H9 (cell line): ENCODE measurements around the gene DERL2. TPM values are rescaled to one million over a fixed set of nuclear protein-coding genes. Genes with fewer than 3 reads are reported as not detected.
"Not testable (repeated sequence)": the region's sequence is repeated elsewhere in the genome, so short reads cannot be mapped to it uniquely, and the experiment has no call there.

Experiments used
- DNase-seq: peaks from one replicate; pipeline ENCODE4 v3.0.0-alpha.2; 2017
- H2AFZ ChIP-seq: one replicate; pipeline ENCODE4 v1.6.1; 2013; ENCODE audit warnings: mild to moderate bottlenecking, low read length, control low read depth, moderate library complexity
- H2AK5ac ChIP-seq: 2 replicates; pipeline ENCODE4 v1.6.1; 2013; ENCODE audit warnings: low read length, control low read depth, mixed read lengths; ENCODE audit not compliant: insufficient read length
- H2BK120ac ChIP-seq: one replicate; pipeline ENCODE4 v1.6.1; 2013; ENCODE audit warnings: low read depth, mild to moderate bottlenecking, low read length, control low read depth, inconsistent platforms; ENCODE audit not compliant: poor library complexity, severe bottlenecking
- H2BK12ac ChIP-seq: 2 replicates; pipeline ENCODE4 v1.6.1; 2013; ENCODE audit warnings: low read length, control low read depth, mixed read lengths, low read depth; ENCODE audit not compliant: insufficient read length
- H2BK15ac ChIP-seq: 2 replicates; pipeline ENCODE4 v1.6.1; 2013; ENCODE audit warnings: low read depth, low read length, control low read depth
- H2BK20ac ChIP-seq: one replicate; pipeline ENCODE4 v1.6.1; 2013; ENCODE audit warnings: low read depth, mild to moderate bottlenecking, low read length, control low read depth, inconsistent platforms; ENCODE audit not compliant: poor library complexity, severe bottlenecking
- H2BK5ac ChIP-seq: 2 replicates; pipeline ENCODE4 v1.6.1; 2013; ENCODE audit warnings: low read length, control low read depth, mixed read lengths; ENCODE audit not compliant: insufficient read length
- H3K14ac ChIP-seq: 2 replicates; pipeline ENCODE4 v1.6.1; 2013; ENCODE audit warnings: low read length, control low read depth; ENCODE audit not compliant: insufficient read depth
- H3K18ac ChIP-seq: 2 replicates; pipeline ENCODE4 v1.6.1; 2013; ENCODE audit warnings: low read depth, mild to moderate bottlenecking, mixed read lengths, low read length, control low read depth; ENCODE audit not compliant: insufficient read length
- H3K23ac ChIP-seq: 2 replicates; pipeline ENCODE4 v1.6.1; 2013; ENCODE audit warnings: low read length, control low read depth, mixed read lengths, low read depth; ENCODE audit not compliant: insufficient read length
- H3K23me2 ChIP-seq: 2 replicates; pipeline ENCODE4 v1.6.1; 2013; ENCODE audit warnings: low read depth, mild to moderate bottlenecking, mixed read lengths, low read length, control low read depth; ENCODE audit not compliant: insufficient read length, poor library complexity, severe bottlenecking
- H3K27ac ChIP-seq: 2 replicates; pipeline ENCODE4 v1.5.1; 2013; ENCODE audit warnings: low read length, control low read depth, mixed read lengths, low read depth; ENCODE audit not compliant: insufficient read length
- H3K27me3 ChIP-seq: 2 replicates; pipeline ENCODE4 v1.6.1; 2013; ENCODE audit warnings: low read length, control low read depth, inconsistent platforms; ENCODE audit not compliant: insufficient read depth
- H3K4ac ChIP-seq: 2 replicates; pipeline ENCODE4 v1.6.1; 2013; ENCODE audit warnings: low read depth, mild to moderate bottlenecking, control low read depth, inconsistent platforms, low read length, moderate library complexity
- H3K4me1 ChIP-seq: 2 replicates; pipeline ENCODE4 v1.6.1; 2013; ENCODE audit warnings: low read length, control low read depth, inconsistent platforms; ENCODE audit not compliant: insufficient read depth
- H3K4me2 ChIP-seq: 2 replicates; pipeline ENCODE4 v1.6.1; 2013; ENCODE audit warnings: low read length, control low read depth, mixed read lengths; ENCODE audit not compliant: insufficient read length, insufficient read depth
- H3K56ac ChIP-seq: 2 replicates; pipeline ENCODE4 v1.6.1; 2013; ENCODE audit warnings: low read depth, mild to moderate bottlenecking, mixed read lengths, low read length, control low read depth; ENCODE audit not compliant: insufficient read length
- H3K79me1 ChIP-seq: 2 replicates; pipeline ENCODE4 v1.6.1; 2013; ENCODE audit warnings: low read depth, mild to moderate bottlenecking, moderate library complexity, low read length, control low read depth, inconsistent platforms; ENCODE audit not compliant: insufficient read depth, poor library complexity, severe bottlenecking
- H3K79me2 ChIP-seq: 2 replicates; pipeline ENCODE4 v1.6.1; 2013; ENCODE audit warnings: low read length, control low read depth, inconsistent platforms; ENCODE audit not compliant: insufficient read depth
- H3K9ac ChIP-seq: 2 replicates; pipeline ENCODE4 v1.6.1; 2013; ENCODE audit warnings: low read length, control low read depth, mixed read lengths; ENCODE audit not compliant: insufficient read length; ENCODE audit errors: extremely low read depth
- H3K9me3 ChIP-seq: one replicate; pipeline ENCODE4 v1.6.1; 2013; ENCODE audit warnings: low read depth, low read length, inconsistent platforms; ENCODE audit not compliant: control insufficient read depth
- H3T11ph ChIP-seq: one replicate; pipeline ENCODE4 v1.6.1; 2013; ENCODE audit warnings: mild to moderate bottlenecking, low read length, control low read depth, inconsistent platforms
- H4K20me1 ChIP-seq: one replicate; pipeline ENCODE4 v1.6.1; 2013; ENCODE audit not compliant: control insufficient read depth, insufficient read length, insufficient read depth
- H4K5ac ChIP-seq: 2 replicates; pipeline ENCODE4 v1.6.1; 2013; ENCODE audit warnings: low read depth, mild to moderate bottlenecking, mixed read lengths, low read length, control low read depth; ENCODE audit not compliant: insufficient read length
- H4K8ac ChIP-seq: replicated peaks from 2 replicates; pipeline ENCODE4 v1.6.1; 2013; ENCODE audit warnings: low read length, control low read depth, mixed read lengths, low read depth; ENCODE audit not compliant: insufficient read length
- H4K91ac ChIP-seq: 2 replicates; pipeline ENCODE4 v1.6.1; 2013; ENCODE audit warnings: low read depth, mild to moderate bottlenecking, moderate library complexity, mixed read lengths, low read length, control low read depth; ENCODE audit not compliant: insufficient read length
- H3K27ac Mint-ChIP-seq, 3 experiments: 2 replicates in 2 of 3; 3 replicates in 1 of 3; pipeline ENCODE4 v1.8.0; 2020 to 2021; ENCODE audit warnings: mixed read lengths in 3 of 3, mild to moderate bottlenecking in 1 of 3, moderate library complexity in 1 of 3
- H3K27me3 Mint-ChIP-seq: 2 replicates; pipeline ENCODE4 v1.8.0; 2021; ENCODE audit warnings: low read depth, mild to moderate bottlenecking, moderate library complexity, mixed read lengths
- H3K36me3 Mint-ChIP-seq, 3 experiments: 2 replicates in 2 of 3; 3 replicates in 1 of 3; pipeline ENCODE4 v1.8.0; 2020 to 2021; ENCODE audit warnings: low read depth in 3 of 3, mixed read lengths in 3 of 3; ENCODE audit not compliant: insufficient read depth in 1 of 3
- H3K4me1 Mint-ChIP-seq, 2 experiments: 2 replicates each; pipeline ENCODE4 v1.8.0; 2020; ENCODE audit warnings: mixed read lengths in 2 of 2
- H3K4me3 Mint-ChIP-seq, 2 experiments: 2 replicates in 1 of 2; 3 replicates in 1 of 2; pipeline ENCODE4 v1.8.0; 2020 to 2021; ENCODE audit warnings: mild to moderate bottlenecking in 2 of 2, mixed read lengths in 2 of 2, moderate library complexity in 1 of 2
- H3K9me3 Mint-ChIP-seq, 2 experiments: 2 replicates in 1 of 2; 3 replicates in 1 of 2; pipeline ENCODE4 v1.8.0; 2020; ENCODE audit warnings: mild to moderate bottlenecking in 2 of 2, mixed read lengths in 2 of 2, moderate library complexity in 1 of 2
- CTCF ChIP-seq: fragments of 200-600 bp; sonication (generic); conservative IDR thresholded peaks from 3 replicates; pipeline ENCODE4 v1.8.0; 2021; ENCODE audit warnings: antibody characterized with exemption, mild to moderate bottlenecking
- WGBS: extraction: QIAGEN DNeasy Blood & Tissue Kit; methylation state at CpG from one replicate; pipeline ENCODE4 v1.1.7; 2013; ENCODE audit warnings: missing lambda C conversion rate, low lambda C conversion rate, mixed read lengths; ENCODE audit not compliant: insufficient read length; ENCODE audit errors: extremely low coverage; 5-methylcytosine and 5-hydroxymethylcytosine counted together
- total RNA-seq: library from RNA; stranded (reverse); gene quantifications from 2 replicates; pipeline ENCODE4 v1.2.1, GENCODE V29; 2021

The DERL2 gene
- total RNA-seq, 1 experiment from 2014 or later = 83.2 TPM

- DNase-seq = peak; percentile 72
- H3T11ph ChIP-seq, H3K14ac ChIP-seq, H3K56ac ChIP-seq, H4K20me1 ChIP-seq, H3K4me1 ChIP-seq, H3K9me3 Mint-ChIP-seq, H2BK120ac ChIP-seq, H3K4me1 Mint-ChIP-seq, H2BK12ac ChIP-seq, H3K23ac ChIP-seq, H3K27me3 Mint-ChIP-seq, H3K9ac ChIP-seq, H3K23me2 ChIP-seq, H3K4ac ChIP-seq, H4K8ac ChIP-seq, H3K79me1 ChIP-seq, H2AK5ac ChIP-seq, H2BK15ac ChIP-seq, H2BK20ac ChIP-seq, H3K79me2 ChIP-seq, H3K27me3 ChIP-seq, H4K5ac ChIP-seq, H3K4me2 ChIP-seq, H3K18ac ChIP-seq, H3K27ac ChIP-seq, H3K9me3 ChIP-seq, H2BK5ac ChIP-seq, H4K91ac ChIP-seq, H2AFZ ChIP-seq: not testable (repeated sequence)
- H3K27ac Mint-ChIP-seq = peak overlapping the region in 2 of 3 experiments; percentile 34 to 42; a peak in 4 of 7 replicates
- peaks cover 63 to 93% (median 76%) of the 10 kb centered on the region in 3 experiments; a peak in 6 of 7 replicates for H3K36me3 Mint-ChIP-seq
- 0 out of 5 replicates have a peak overlapping the region, but pooled peaks of 1 of the 2 experiments have one; percentile 8 for H3K4me3 Mint-ChIP-seq
- WGBS = no CpG with 5 or more reads among the region's 5 CpGs
- TF ChIP-seq CTCF = peak; percentile 53
These were observed 54.7 kb downstream of the DERL2 start for GRCh38 chr17:5431234-5431633.
